ENCODE results near the gene ECD.
A peak's percentile ranks its signal among the peaks of the same experiment; 100 is the strongest.

The ECD gene

GRCh38 chr10:73167783-73168464 is at the start of gene ECD, which contains the start of gene FAM149B1:
TSS of gene ECD (minus strand) at chr10:73168008. CDS start at chr10:73163937, 4,071 bp downstream.
TSS of gene FAM149B1 (plus strand) at chr10:73168119. CDS start at chr10:73168340, 221 bp downstream.
- DNase-seq, result peak; percentile 93
- in situ Hi-C loops (cut with MboI; ENCODE audit: low pct_unique_long_range_greater_than_20kb, low sequenced_read_pairs), result no loop called here

GRCh38 chr10:73215749-73216148 is 47.9 kb upstream of the ECD start:
- in situ Hi-C loops (cut with MboI; ENCODE audit: low pct_unique_long_range_greater_than_20kb, low sequenced_read_pairs), result no loop called here
- DNase-seq, result no peak

- no peak for DNase-seq
- in situ Hi-C loops (cut with MboI; ENCODE audit: low pct_unique_long_range_greater_than_20kb, low sequenced_read_pairs), result no loop called here
Measured at GRCh38 chr10:73211106-73211811, 43.5 kb upstream of the ECD start.

- in situ Hi-C loops (cut with MboI; ENCODE audit: low pct_unique_long_range_greater_than_20kb, low sequenced_read_pairs), result no loop called here
- no peak for DNase-seq
Measured at GRCh38 chr10:73210395-73211105, 42.7 kb upstream of the ECD start.

- DNase-seq, result no peak
- in situ Hi-C loops (cut with MboI; ENCODE audit: low pct_unique_long_range_greater_than_20kb, low sequenced_read_pairs), result no loop called here
Measured at GRCh38 chr10:73209705-73210104, 41.9 kb upstream of the ECD start.

GRCh38 chr10:73207883-73208282 is 40.1 kb upstream of the ECD start:
- in situ Hi-C loops (cut with MboI; ENCODE audit: low pct_unique_long_range_greater_than_20kb, low sequenced_read_pairs), result no loop called here
- no peak for DNase-seq

GRCh38 chr10:73206385-73206784 is 38.6 kb upstream of the ECD start:
- in situ Hi-C loops (cut with MboI; ENCODE audit: low pct_unique_long_range_greater_than_20kb, low sequenced_read_pairs), result no loop called here
- DNase-seq, result no peak

- DNase-seq, result peak; percentile 7
- in situ Hi-C loops (cut with MboI; ENCODE audit: low pct_unique_long_range_greater_than_20kb, low sequenced_read_pairs), result no loop called here
Measured at GRCh38 chr10:73205890-73206289, 38.1 kb upstream of the ECD start.

GRCh38 chr10:73205081-73205480 is 37.3 kb upstream of the ECD start:
- in situ Hi-C loops (cut with MboI; ENCODE audit: low pct_unique_long_range_greater_than_20kb, low sequenced_read_pairs), result no loop called here
- DNase-seq, result no peak

- no peak for DNase-seq
- in situ Hi-C loops (cut with MboI; ENCODE audit: low pct_unique_long_range_greater_than_20kb, low sequenced_read_pairs), result no loop called here
Measured at GRCh38 chr10:73190188-73190587, 22.4 kb upstream of the ECD start.

- DNase-seq, result no peak
- in situ Hi-C loops (cut with MboI; ENCODE audit: low pct_unique_long_range_greater_than_20kb, low sequenced_read_pairs), result no loop called here
Measured at GRCh38 chr10:73186266-73186665, 18.5 kb upstream of the ECD start.

GRCh38 chr10:73183667-73184281 is 16.0 kb upstream of the ECD start:
- no peak for DNase-seq
- in situ Hi-C loops (cut with MboI; ENCODE audit: low pct_unique_long_range_greater_than_20kb, low sequenced_read_pairs), result no loop called here

GRCh38 chr10:73182568-73182967 is 14.8 kb upstream of the ECD start:
- DNase-seq, result no peak
- in situ Hi-C loops (cut with MboI; ENCODE audit: low pct_unique_long_range_greater_than_20kb, low sequenced_read_pairs), result no loop called here

- no peak for DNase-seq
- in situ Hi-C loops (cut with MboI; ENCODE audit: low pct_unique_long_range_greater_than_20kb, low sequenced_read_pairs), result no loop called here
Measured at GRCh38 chr10:73174148-73174925, 6.5 kb upstream of the ECD start.

GRCh38 chr10:73172867-73173266 is 5.1 kb upstream of the ECD start:
- in situ Hi-C loops (cut with MboI; ENCODE audit: low pct_unique_long_range_greater_than_20kb, low sequenced_read_pairs), result no loop called here
- DNase-seq, result no peak

- peak; percentile 5 for DNase-seq
- in situ Hi-C loops (cut with MboI; ENCODE audit: low pct_unique_long_range_greater_than_20kb, low sequenced_read_pairs), result no loop called here
Measured at GRCh38 chr10:73169320-73169719, 1.5 kb upstream of the ECD start.

GRCh38 chr10:73168465-73168803 is 626 bp upstream of the ECD start:
- in situ Hi-C loops (cut with MboI; ENCODE audit: low pct_unique_long_range_greater_than_20kb, low sequenced_read_pairs), result no loop called here
- no peak for DNase-seq

- in situ Hi-C loops (cut with MboI; ENCODE audit: low pct_unique_long_range_greater_than_20kb, low sequenced_read_pairs), result no loop called here
- DNase-seq, result no peak
Measured at GRCh38 chr10:73167458-73167782, 388 bp downstream of the ECD start.

GRCh38 chr10:73166972-73167371 is 836 bp downstream of the ECD start:
- in situ Hi-C loops (cut with MboI; ENCODE audit: low pct_unique_long_range_greater_than_20kb, low sequenced_read_pairs), result no loop called here
- DNase-seq, result no peak
